Peyer's patch (tissue), 4 donors: ENCODE results near the gene ZBTB16. TPM values are rescaled to one million over a fixed set of nuclear protein-coding genes. Genes with fewer than 3 reads are reported as not detected.
A peak's percentile ranks its signal among the peaks of the same experiment; 100 is the strongest.

Experiments used
- DNase-seq, 3 donors: peaks; one replicate each; pipeline ENCODE4 v3.0.0-alpha.2; 2017 to 2019
- H3K27ac ChIP-seq, 4 donors: fragments of 200-600 bp; sonication (generic); one replicate each; pipeline ENCODE4 v1.5.1; 2016 to 2019
- H3K27me3 ChIP-seq, 2 donors: fragments of 200-600 bp; sonication (generic); one replicate each; pipeline ENCODE4 v1.5.1; 2019
- H3K36me3 ChIP-seq, 3 donors: fragments of 200-600 bp; sonication (generic); one replicate each; pipeline ENCODE4 v1.5.1; 2016 to 2019
- H3K4me1 ChIP-seq, 4 donors: fragments of 200-600 bp; sonication (generic); one replicate each; pipeline ENCODE4 v1.5.1; 2016 to 2019
- H3K4me3 ChIP-seq, 4 donors: fragments of 200-600 bp; sonication (generic); 1 replicate in 3 of 4; 2 replicates in 1 of 4; pipeline ENCODE4 v1.5.1; 2016 to 2019; ENCODE audit warnings: mild to moderate bottlenecking in 1 of 4
- H3K9me3 ChIP-seq, 4 donors: fragments of 200-600 bp; sonication (generic); one replicate each; pipeline ENCODE4 v1.5.1; 2016 to 2019; ENCODE audit warnings: mild to moderate bottlenecking in 1 of 4
- CTCF ChIP-seq, 6 experiments: fragments of 450-650 bp in 4 of 6; fragments of 200-600 bp in 2 of 6; sonication (generic) in 1 of 6; IDR thresholded peaks; one replicate each; pipeline ENCODE4 v1.5.1; 2017 to 2019; ENCODE audit warnings: antibody characterized with exemption in 6 of 6, mild to moderate bottlenecking in 3 of 6, moderate library complexity in 1 of 6
- POLR2A ChIP-seq, 2 donors: fragments of 450-650 bp; IDR thresholded peaks; one replicate each; pipeline ENCODE4 v1.5.1; 2017; ENCODE audit warnings: antibody characterized with exemption in 2 of 2, mild to moderate bottlenecking in 2 of 2, moderate library complexity in 2 of 2
- total RNA-seq, 4 donors: library from RNA; depleted of rRNA; stranded (reverse); fragments of >200 nt; gene quantifications; one replicate each; pipeline ENCODE4 v1.1.0, GENCODE V29; 2016

Gene ZBTB16
- total RNA-seq, 4 donors from 2014 or later: 84.8 to 257 (median 155) TPM

DNA sequence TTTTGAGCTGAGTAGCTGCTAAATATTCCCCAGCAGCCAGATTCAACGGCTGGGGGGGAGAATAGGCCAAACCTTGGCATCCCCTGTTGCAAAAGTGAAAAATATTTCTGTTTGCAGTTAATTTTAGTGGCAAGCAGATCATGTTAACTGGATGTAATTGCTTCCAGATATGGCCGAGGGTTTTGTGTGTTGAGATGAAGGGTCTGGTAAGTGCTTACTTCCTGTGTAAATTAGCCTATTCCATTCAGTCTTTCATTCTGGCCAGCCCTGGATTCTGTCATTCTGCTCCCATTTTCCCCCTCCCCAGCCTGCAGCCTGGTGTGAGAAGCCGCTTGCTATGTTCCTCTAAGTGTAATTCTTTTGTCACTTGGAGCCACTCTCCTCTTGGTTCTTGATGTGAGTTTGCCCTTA lies 17.4 kb downstream of the ZBTB16 start:
- Histone ChIP-seq H3K9me3 (no peaks in the 10 kb centered on the region), H3K4me3 (peak overlapping the region in 2 of 4 donors; percentile 6 to 16), H3K27ac (peak overlapping the region; percentile 20 to 72 (median 48)), H3K27me3 (no peaks in the 10 kb centered on the region), H3K36me3 (peaks cover 0 to 35% (median 0%) of the 10 kb centered on the region in 3 donors), H3K4me1 (peaks cover 0 to 79% (median 20%) of the 10 kb centered on the region in 4 donors)
- TF ChIP-seq POLR2A (IDR thresholded peaks at IDR 0.05) (no peak), CTCF (IDR thresholded peaks at IDR 0.05) (no peak)
- no peak for DNase-seq

GRCh38 chr11:114077482-114078305 lies 18.2 kb downstream of the ZBTB16 start:
- Histone ChIP-seq H3K27ac (peak overlapping the region; percentile 37 to 76 (median 65)), H3K4me1 (peaks cover 0 to 79% (median 20%) of the 10 kb centered on the region in 4 donors), H3K4me3 (peak overlapping the region in 2 of 4 donors; percentile 6 to 16), H3K9me3 (no peaks in the 10 kb centered on the region), H3K36me3 (peaks cover 0 to 35% (median 0%) of the 10 kb centered on the region in 3 donors), H3K27me3 (no peaks in the 10 kb centered on the region)
- DNase-seq: peak in 2 of 3 donors; percentile 64 to 74
- TF ChIP-seq CTCF (IDR thresholded peaks at IDR 0.05): no peak
- TF ChIP-seq POLR2A (IDR thresholded peaks at IDR 0.05): peak in 1 of 2 donors; percentile 12

GRCh38 chr11:114078423-114078822 lies 18.9 kb downstream of the ZBTB16 start:
- Histone ChIP-seq H3K4me3 (no peak overlapping the region), H3K4me1 (peaks cover 0 to 81% (median 24%) of the 10 kb centered on the region in 4 donors), H3K27me3 (no peaks in the 10 kb centered on the region), H3K9me3 (no peaks in the 10 kb centered on the region), H3K36me3 (peaks cover 0 to 37% (median 0%) of the 10 kb centered on the region in 3 donors), H3K27ac (peak overlapping the region in 3 of 4 donors; percentile 58 to 76 (median 72))
- DNase-seq: no peak
- TF ChIP-seq CTCF (IDR thresholded peaks at IDR 0.05) (no peak), POLR2A (IDR thresholded peaks at IDR 0.05) (no peak)

- peak overlapping the region in 1 of 4 donors; percentile 5 for H3K4me3 ChIP-seq
- H3K36me3 ChIP-seq: peaks cover 0 to 40% (median 0%) of the 10 kb centered on the region in 3 donors
- no peak for DNase-seq
- H3K27me3 ChIP-seq: no peaks in the 10 kb centered on the region
- TF ChIP-seq POLR2A (IDR thresholded peaks at IDR 0.05): no peak
- no peak for TF ChIP-seq CTCF (IDR thresholded peaks at IDR 0.05)
- peak overlapping the region; percentile 33 to 76 (median 57) for H3K27ac ChIP-seq
- H3K4me1 ChIP-seq: peaks cover 0 to 81% (median 24%) of the 10 kb centered on the region in 4 donors
- no peaks in the 10 kb centered on the region for H3K9me3 ChIP-seq
Observed at GRCh38 chr11:114079511-114080065, 20.1 kb downstream of the ZBTB16 start.

- H3K4me3 ChIP-seq: peak overlapping the region in 1 of 4 donors; percentile 5
- no peaks in the 10 kb centered on the region for H3K27me3 ChIP-seq
- peak in 1 of 2 donors; percentile 60 for TF ChIP-seq POLR2A (IDR thresholded peaks at IDR 0.05)
- no peak for TF ChIP-seq CTCF (IDR thresholded peaks at IDR 0.05)
- DNase-seq: peak; percentile 16 to 78 (median 44)
- peaks cover 0 to 41% (median 0%) of the 10 kb centered on the region in 3 donors for H3K36me3 ChIP-seq
- no peaks in the 10 kb centered on the region for H3K9me3 ChIP-seq
- peak overlapping the region; percentile 33 to 76 (median 57) for H3K27ac ChIP-seq
- H3K4me1 ChIP-seq: peaks cover 0 to 81% (median 24%) of the 10 kb centered on the region in 4 donors
Observed at GRCh38 chr11:114080219-114080618, 20.7 kb downstream of the ZBTB16 start.
